ENCODE results near the gene TIGD3. TPM values are rescaled to one million over a fixed set of nuclear protein-coding genes. Genes with fewer than 3 reads are reported as not detected.

The TIGD3 gene
- total and polyA plus RNA-seq, 2 of the 13 experiments (the other 11 are each of a cell fraction or from before 2014, with no cell fraction given): 0.49 to 4.9 TPM

GRCh38 chr11:65317025-65317786, 37.3 kb upstream of the TIGD3 start (continued):
- peak; percentile 47; the same call in 1 of the 2 replicates for TF ChIP-seq ZNF687 (CRISPR knock-in tag; IDR thresholded peaks at IDR 0.05)
- no peak for TF ChIP-seq KMT2A (CRISPR knock-in tag; IDR thresholded peaks at IDR 0.05)
- TF ChIP-seq KLF9 (CRISPR knock-in tag; IDR thresholded peaks at IDR 0.05; ENCODE audit: low read depth): no peak
- TF ChIP-seq ZSCAN21 (CRISPR knock-in tag; IDR thresholded peaks at IDR 0.05; ENCODE audit: borderline replicate concordance): no peak
- no peak for TF ChIP-seq ZNF350 (CRISPR knock-in tag; IDR thresholded peaks at IDR 0.05; ENCODE audit: borderline replicate concordance, low read depth)
- TF ChIP-seq KDM5A (IDR thresholded peaks at IDR 0.05; ENCODE audit: borderline replicate concordance, low read length): no peak
- TF ChIP-seq E2F2 (CRISPR knock-in tag; IDR thresholded peaks at IDR 0.05; ENCODE audit: borderline replicate concordance): no peak
- no peak for TF ChIP-seq LCORL (IDR thresholded peaks at IDR 0.05)
- TF ChIP-seq LCORL (CRISPR knock-in tag; IDR thresholded peaks at IDR 0.05): no peak
- TF ChIP-seq IKZF1 (IDR thresholded peaks at IDR 0.05): no peak
- TF ChIP-seq KDM3A (CRISPR knock-in tag; IDR thresholded peaks at IDR 0.05; ENCODE audit: low read depth): no peak
- TF ChIP-seq ZSCAN29 (CRISPR knock-in tag; conservative IDR thresholded peaks at IDR 0.05): no peak
- no peak for TF ChIP-seq MTA1 (CRISPR knock-in tag; IDR thresholded peaks at IDR 0.05; ENCODE audit: borderline replicate concordance)
- no peak for TF ChIP-seq POLR2AphosphoS2 (IDR thresholded peaks at IDR 0.05; ENCODE audit: low read depth, low read length)
- TF ChIP-seq ZNF879 (CRISPR knock-in tag; IDR thresholded peaks at IDR 0.05): no peak
- no peak for TF ChIP-seq ETV6 (CRISPR knock-in tag; conservative IDR thresholded peaks at IDR 0.05)
- TF ChIP-seq TSC22D2 (CRISPR knock-in tag; IDR thresholded peaks at IDR 0.05; ENCODE audit: borderline replicate concordance): no peak
- TF ChIP-seq NFYC (CRISPR knock-in tag; IDR thresholded peaks at IDR 0.05): 0 out of 2 replicates have a peak, but pooled peaks have one; percentile 34
- no peak; the same call in 1 of the 2 replicates for TF ChIP-seq SIN3A (IDR thresholded peaks at IDR 0.05; ENCODE audit: borderline replicate concordance, low read depth, low read length)
- TF ChIP-seq ZNF331 (CRISPR knock-in tag; IDR thresholded peaks at IDR 0.05): no peak
- no peak for TF ChIP-seq CENPX (CRISPR knock-in tag; IDR thresholded peaks at IDR 0.05)
- TF ChIP-seq CBX1 (IDR thresholded peaks at IDR 0.05; ENCODE audit: low read depth): peak; percentile 31
- TF ChIP-seq SP2 (CRISPR knock-in tag; IDR thresholded peaks at IDR 0.05): no peak
- TF ChIP-seq GABPB1 (CRISPR knock-in tag; IDR thresholded peaks at IDR 0.05): 0 out of 2 replicates have a peak, but pooled peaks have one; percentile 18
